HG03159 (cell line): ENCODE measurements around the gene CUBN.
"Not testable (repeated sequence)": the region's sequence is repeated elsewhere in the genome, so short reads cannot be mapped to it uniquely, and the experiment has no call there.

Source experiments
- ATAC-seq: cut with Tn5 transposase; IDR thresholded peaks from one replicate; pipeline ENCODE4 v1.9.1; 2021; ENCODE audit warnings: mild to moderate bottlenecking, moderate library complexity; ENCODE audit not compliant: unreplicated experiment

Gene CUBN

DNA sequence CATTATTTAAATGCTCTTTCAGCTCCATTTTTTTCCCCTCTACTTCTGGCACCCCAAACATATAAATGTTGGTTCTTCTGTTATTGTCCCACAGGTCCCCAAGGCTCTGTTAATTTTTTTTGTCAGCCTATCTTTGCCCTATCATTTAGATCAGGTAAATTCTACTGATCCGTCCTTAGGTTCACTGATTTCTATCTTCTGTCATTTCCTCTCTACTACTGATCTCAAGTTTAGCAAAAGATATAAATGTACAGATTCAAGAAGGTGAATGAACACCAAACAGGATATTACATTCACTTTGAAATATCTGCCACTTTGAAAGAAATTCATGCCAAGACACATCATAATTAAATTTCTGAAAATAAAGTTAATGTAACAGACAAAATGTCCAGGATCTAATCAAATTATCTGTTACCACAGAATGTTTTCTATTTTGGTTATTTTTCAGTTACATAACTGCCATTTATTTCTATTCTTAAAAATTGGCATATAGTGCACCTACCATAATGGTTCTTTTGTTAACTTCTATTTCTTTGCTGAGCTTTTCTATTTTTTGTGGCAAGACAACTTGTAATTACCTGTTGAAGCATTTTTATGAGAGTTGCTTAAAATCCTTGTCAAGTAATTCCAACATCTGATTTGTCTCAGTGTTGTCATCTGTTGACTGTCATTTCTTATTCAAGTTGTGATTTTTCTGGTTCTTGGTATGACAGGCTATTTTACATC lies 12.1 kb upstream of the CUBN start:
- no peak for ATAC-seq

- no peak for ATAC-seq
Measured at GRCh38 chr10:17140386-17140761, 10.8 kb upstream of the CUBN start.

GRCh38 chr10:17138460-17139042 lies 8.9 kb upstream of the CUBN start:
- no peak for ATAC-seq

DNA sequence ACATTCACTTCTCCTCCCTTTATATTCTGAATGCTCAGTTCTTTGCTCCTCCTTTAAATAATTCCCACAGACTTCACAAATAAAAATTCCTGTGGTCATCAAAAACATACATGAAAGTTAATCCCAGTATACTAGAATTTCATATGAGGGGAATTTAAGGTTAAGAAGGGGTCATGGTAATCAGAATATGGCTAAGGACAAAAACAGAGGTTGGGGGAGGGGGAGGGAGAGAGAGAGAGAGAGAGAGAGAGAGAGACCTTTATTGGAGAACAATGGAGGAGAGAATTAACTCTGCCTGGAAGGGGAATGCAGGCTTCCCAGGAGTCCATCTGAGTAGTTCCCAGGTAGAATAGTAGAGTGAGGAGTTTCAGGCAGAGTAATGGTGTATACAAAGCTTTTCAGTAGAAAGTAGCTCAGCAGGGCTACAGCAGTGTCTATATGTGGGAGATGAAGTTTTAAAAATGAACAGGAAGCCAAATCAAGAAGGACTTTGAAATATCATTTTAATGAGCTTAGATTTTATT lies 5.2 kb upstream of the CUBN start:
- no peak for ATAC-seq

GRCh38 chr10:17134282-17134681 lies 4.7 kb upstream of the CUBN start:
- no peak for ATAC-seq

DNA sequence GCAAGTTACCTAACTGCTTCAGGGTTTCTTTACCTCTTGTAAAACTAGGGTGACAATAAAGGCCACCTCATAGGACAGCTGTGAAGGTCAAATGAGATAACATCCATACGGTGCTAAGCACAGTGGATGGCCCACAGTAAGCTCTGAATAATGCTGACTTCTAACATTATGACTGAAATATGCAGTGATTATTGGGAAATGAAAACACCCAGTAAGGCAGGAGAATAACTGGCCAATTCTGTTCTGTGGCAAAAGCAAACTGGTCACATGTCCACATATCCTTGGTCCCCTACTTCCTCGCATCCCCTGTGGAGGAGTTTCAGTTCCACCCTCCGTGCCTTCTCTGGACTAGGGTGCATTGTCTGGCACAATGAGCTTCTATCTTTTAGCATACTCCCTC lies 1.4 kb downstream of the CUBN start:
- no peak for ATAC-seq

GRCh38 chr10:17126327-17126726 lies 3.3 kb downstream of the CUBN start:
- no peak for ATAC-seq

- no peak for ATAC-seq
Measured at GRCh38 chr10:17125206-17125893, 4.3 kb downstream of the CUBN start.

DNA sequence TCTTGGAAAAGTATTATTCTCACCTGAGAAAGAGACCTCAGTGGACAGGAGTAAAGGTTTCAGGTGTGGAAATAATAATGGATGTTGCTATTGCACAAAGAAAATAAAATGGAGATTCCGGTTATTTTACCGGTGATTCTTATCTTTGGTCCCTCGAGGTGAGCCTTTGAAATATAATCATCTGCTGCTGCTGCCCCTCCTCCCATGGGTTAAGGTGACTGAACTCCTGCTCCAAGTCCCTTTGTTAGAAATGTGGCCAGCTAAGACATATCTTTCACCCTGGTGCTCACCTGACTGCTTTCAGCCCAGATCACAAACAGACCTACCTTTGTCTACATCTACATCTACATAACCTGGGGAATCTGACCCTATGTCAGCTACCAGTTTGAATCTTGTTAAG lies 5.7 kb downstream of the CUBN start:
- ATAC-seq, result no peak

- no peak for ATAC-seq
Measured at GRCh38 chr10:17122726-17123661, 6.6 kb downstream of the CUBN start.

- ATAC-seq, result no peak
Measured at GRCh38 chr10:17122052-17122451, 7.6 kb downstream of the CUBN start.

DNA sequence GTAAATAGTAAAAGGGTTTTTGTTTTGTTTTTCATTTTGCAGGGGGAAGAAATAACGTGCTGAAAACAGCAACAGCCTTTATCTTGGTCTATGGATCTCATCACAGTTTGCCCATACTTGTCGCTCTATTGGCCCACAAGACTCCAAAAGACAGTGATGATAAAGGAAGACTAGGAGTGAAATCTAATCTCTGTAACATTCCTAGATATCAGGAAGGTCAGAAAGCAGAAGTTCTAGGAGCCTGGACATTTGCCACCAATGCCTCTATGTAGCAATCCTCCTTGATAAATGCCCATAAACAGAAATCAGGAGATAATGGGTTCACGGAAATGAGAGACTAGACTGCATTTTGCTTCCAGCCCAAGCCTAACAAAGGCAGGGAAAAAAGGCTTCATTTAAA lies 8.9 kb downstream of the CUBN start:
- ATAC-seq, result no peak

DNA sequence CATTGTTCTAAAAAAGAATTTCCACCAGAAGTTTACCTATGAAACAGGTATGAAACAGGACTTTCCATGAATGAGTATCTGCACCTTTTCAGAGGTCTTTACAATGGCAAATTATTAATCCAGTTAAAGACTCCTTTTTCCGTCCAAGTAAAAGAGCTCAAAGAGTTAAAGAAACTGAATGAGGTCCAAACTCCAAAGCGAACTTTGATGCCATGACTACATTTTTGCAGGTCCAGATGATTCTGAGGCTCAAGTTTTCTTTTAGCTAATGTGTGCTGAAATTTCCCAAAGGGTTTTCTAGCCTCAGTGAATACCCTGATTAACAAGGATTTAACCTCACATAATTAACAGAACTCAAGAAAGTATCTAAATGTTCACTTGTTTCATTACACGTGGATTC lies 9.8 kb downstream of the CUBN start:
- no peak for ATAC-seq

- no peak for ATAC-seq
Measured at GRCh38 chr10:17116193-17116592, 13.4 kb downstream of the CUBN start.

DNA sequence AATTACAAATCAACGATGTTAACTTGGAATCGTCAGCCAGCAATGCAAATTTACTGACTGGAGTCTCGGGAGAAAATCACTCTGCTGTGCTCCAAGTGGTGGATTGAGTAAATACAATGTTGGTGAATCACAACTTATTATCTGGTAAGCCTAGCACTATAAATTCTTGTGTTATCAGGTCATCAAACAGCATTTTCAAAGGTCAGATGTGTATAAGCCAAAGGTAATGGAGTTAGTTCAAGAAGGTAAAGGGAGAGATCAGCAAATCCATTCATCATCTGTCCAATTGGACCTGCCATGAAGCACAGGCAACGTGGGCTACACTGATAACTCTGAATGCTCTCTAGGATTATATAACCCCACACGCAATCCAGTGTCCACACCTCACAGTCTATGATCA lies 13.9 kb downstream of the CUBN start:
- ATAC-seq, result no peak

GRCh38 chr10:17114878-17115444 lies 14.7 kb downstream of the CUBN start:
- not testable (repeated sequence) for ATAC-seq

GRCh38 chr10:17113889-17114540 lies 15.6 kb downstream of the CUBN start:
- no peak for ATAC-seq

DNA sequence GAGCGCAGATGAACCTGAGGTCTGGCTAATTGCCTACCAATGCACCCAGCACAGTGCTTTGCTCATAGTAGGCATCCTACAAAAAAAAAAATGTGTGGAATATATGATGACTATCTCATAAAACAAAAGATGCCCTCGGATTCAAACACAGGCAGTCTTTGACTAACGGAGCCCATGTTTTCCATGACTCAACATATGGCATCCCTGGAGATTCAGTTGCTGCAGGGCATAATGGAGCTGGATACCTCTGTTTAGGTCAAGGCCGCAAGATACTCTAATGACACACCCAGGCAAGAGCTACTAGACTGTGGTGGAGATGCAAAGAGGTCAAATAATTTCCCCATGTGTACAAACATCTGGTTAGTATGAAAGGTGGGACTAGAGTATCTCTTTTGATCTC lies 16.3 kb downstream of the CUBN start:
- no peak for ATAC-seq

DNA sequence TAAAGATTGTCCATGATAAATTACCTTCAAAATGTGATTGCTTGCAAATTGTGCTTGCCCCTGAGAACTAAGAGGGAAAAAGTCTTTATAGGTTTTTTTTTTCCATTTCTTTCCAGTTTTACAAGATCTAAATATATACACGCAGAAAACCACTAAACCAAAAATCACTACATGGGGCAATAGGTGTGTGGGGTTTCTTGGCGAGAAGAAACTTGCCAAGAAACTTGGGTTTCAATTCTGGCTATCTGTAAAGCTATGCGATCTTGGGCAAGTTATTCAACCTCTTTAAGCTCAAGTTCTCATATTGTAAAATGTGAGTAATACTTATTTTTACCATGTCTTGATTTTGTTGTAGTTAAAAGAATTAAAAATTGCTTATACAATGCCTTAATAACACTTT lies 17.0 kb downstream of the CUBN start:
- no peak for ATAC-seq
